Mucosa of descending colon (tissue), 3 donors: ENCODE results near the gene AGPAT2. TPM values are rescaled to one million over a fixed set of nuclear protein-coding genes. Genes with fewer than 3 reads are reported as not detected.

Experiments
- ATAC-seq: fragments of 200-7000 bp; cut with Tn5 transposase; one replicate; pipeline ENCODE4 v1.9.1; 2020; ENCODE audit warnings: mild to moderate bottlenecking, moderate library complexity
- DNase-seq, 3 donors: peaks; one replicate each; pipeline ENCODE4 v3.0.0-alpha.2; 2020
- H3K36me3 ChIP-seq: fragments of 200-600 bp; one replicate; pipeline ENCODE4 v1.8.0; 2021; ENCODE audit warnings: low read depth, mild to moderate bottlenecking
- H3K4me1 ChIP-seq: fragments of 200-600 bp; one replicate; pipeline ENCODE4 v1.8.0; 2021; ENCODE audit warnings: low read depth, mild to moderate bottlenecking
- H3K4me3 ChIP-seq: fragments of 200-600 bp; one replicate; pipeline ENCODE4 v1.8.0; 2021; ENCODE audit warnings: mild to moderate bottlenecking
- H3K9me3 ChIP-seq: fragments of 200-600 bp; one replicate; pipeline ENCODE4 v1.8.0; 2021; ENCODE audit warnings: mild to moderate bottlenecking
- intact Hi-C, 2 donors: fragments of 100-400 bp; cut with DNase I in 1 of 2; cut with micrococcal nuclease in 1 of 2; formaldehyde crosslinking; loops; one replicate each; pipeline versions ENCODE4 v1.11.0 to v1.11.1; 2022; cut with DNase I, micrococcal nuclease
- microRNA-seq: library from miRNA; unstranded; fragments of <30 nt; microRNA quantifications from one replicate; pipeline ENCODE4, GENCODE V29; 2019
- total RNA-seq, 3 donors: library from RNA; stranded (reverse); fragmentation: NEBNext Ultra II Directional in 2 of 3; extraction: Animal tissue kit (Norgen Biotek cat#: 25700) in 2 of 3; gene quantifications; one replicate each; pipeline versions ENCODE4 v1.2.1 to v1.2.4, GENCODE V29; 2021 to 2023
- TF ChIP-seq, protein P1 (sequence below): fragments of 200-600 bp; IDR thresholded peaks from one replicate; pipeline ENCODE4 v1.8.0; 2022; ENCODE audit warnings: antibody characterized with exemption, mild to moderate bottlenecking
- donor health status: DM: no; HTN: no; CAD: no; lungs with moderate emphysema.
- donor health status: DM: no; HTN: no; CAD: no.
- donor health status: DM: no; HTN: yes; CAD: no.

The AGPAT2 gene
- total RNA-seq, 3 donors from 2014 or later, result 113 to 296 (median 152) TPM

DNA sequence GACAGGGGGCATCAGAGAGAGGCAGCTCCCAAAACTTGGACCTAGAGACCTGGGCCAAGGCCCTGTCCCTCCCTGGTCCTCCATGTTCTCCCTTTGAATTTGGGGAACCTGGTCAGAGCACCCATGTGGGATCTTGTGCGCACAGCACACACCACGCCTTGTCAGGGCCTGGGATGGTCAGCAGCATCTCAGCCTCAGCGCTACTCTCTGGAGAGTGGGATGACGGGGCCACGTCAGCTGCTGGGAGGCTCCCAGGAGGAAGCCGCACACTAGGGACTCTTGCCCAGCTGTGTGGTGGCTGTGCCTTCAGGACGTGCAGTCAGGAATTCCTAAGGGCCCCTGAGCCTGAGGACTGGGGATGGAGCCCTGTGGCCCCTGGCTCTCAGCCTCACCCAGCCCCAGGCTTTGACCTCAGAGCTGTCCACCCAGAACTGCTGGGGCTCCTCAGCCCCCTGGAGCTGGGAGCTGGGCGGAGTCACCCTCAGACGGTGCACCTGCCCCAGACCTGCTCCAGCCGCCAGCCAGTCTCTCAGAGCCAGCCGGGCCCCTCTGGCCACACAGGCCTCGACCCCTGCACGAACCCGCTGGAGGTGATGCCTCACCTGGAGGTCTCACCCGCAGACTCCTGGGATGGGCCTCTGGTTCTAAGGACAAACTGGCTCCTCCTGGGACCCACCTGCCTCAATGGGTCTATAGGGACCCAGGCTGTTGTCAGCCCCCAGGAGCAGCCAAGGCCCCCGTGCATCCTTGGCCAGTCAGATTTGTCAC, 62.9 kb downstream of the AGPAT2 start:
- intact Hi-C loops, result loop anchor here in 1 of 2 donors (2.0 kb wide), 1 partner anchor 136 kb away; no protein-coding TSS in a partner anchor
- Histone ChIP-seq H3K36me3 (no peaks in the 10 kb centered on the region), H3K9me3 (no peaks in the 10 kb centered on the region), H3K4me3 (no peak overlapping the region), H3K4me1 (peaks cover 47% of the 10 kb centered on the region)
- ATAC-seq (no peak), DNase-seq (peak in 2 of 3 donors; percentile 44 to 57)
- TF ChIP-seq, protein P1, sequence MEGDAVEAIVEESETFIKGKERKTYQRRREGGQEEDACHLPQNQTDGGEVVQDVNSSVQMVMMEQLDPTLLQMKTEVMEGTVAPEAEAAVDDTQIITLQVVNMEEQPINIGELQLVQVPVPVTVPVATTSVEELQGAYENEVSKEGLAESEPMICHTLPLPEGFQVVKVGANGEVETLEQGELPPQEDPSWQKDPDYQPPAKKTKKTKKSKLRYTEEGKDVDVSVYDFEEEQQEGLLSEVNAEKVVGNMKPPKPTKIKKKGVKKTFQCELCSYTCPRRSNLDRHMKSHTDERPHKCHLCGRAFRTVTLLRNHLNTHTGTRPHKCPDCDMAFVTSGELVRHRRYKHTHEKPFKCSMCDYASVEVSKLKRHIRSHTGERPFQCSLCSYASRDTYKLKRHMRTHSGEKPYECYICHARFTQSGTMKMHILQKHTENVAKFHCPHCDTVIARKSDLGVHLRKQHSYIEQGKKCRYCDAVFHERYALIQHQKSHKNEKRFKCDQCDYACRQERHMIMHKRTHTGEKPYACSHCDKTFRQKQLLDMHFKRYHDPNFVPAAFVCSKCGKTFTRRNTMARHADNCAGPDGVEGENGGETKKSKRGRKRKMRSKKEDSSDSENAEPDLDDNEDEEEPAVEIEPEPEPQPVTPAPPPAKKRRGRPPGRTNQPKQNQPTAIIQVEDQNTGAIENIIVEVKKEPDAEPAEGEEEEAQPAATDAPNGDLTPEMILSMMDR, result no peak

DNA sequence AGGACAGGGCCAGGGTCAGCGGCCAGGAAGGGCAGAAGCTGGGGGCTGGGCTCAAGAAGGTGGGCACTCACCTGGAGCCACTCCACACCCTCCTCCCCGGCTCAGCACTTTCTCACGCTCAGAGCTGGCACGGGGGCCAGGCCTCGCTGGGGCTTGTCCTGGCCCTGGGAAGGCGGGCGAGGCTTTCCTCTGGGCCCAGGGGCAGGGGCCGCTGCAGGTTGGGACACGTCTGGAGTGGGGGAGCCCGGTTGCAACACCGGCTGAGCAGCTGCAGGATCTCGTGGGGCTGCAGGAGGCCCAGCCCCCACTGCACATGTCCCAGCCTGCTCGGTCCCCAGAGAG, 63.4 kb downstream of the AGPAT2 start:
- intact Hi-C loops, result loop anchor here in 1 of 2 donors (2.0 kb wide), 1 partner anchor 135 kb away; no protein-coding TSS in a partner anchor
- Histone ChIP-seq H3K4me3 (no peak overlapping the region), H3K9me3 (no peaks in the 10 kb centered on the region), H3K4me1 (peaks cover 46% of the 10 kb centered on the region), H3K36me3 (no peaks in the 10 kb centered on the region)
- TF ChIP-seq, protein P1, result no peak
- DNase-seq, result peak in 2 of 3 donors; percentile 40 to 54
- ATAC-seq, result no peak

Small RNA genes lying within 50 kb of the gene (microRNA-seq; reads per million reads assigned to microRNA genes)
- 81,666 reads per million, percentile 100 among the genes with 10 or more reads in this experiment for gene MIR126

Other genes with a start within 250 kb of the AGPAT2 start
- gene INPP5E, start 247.6 kb downstream of the AGPAT2 start, total RNA-seq, result 10 to 100 TPM in 1 of 3 donors, 1 to 10 TPM in 2; 9.5 to 14.4 (median 9.6) TPM
- gene SEC16A, start 204.4 kb downstream of the AGPAT2 start, total RNA-seq, result 10 to 100 TPM; 60.0 to 69.5 (median 69.3) TPM
- gene NOTCH1, start 141.4 kb downstream of the AGPAT2 start, total RNA-seq, result 100 to 1,000 TPM in 1 of 3 donors, 10 to 100 TPM in 2; 59.0 to 101 (median 72.6) TPM
- 10 to 100 TPM; 15.9 to 43.4 (median 18.9) TPM for gene EGFL7, start 24.5 kb downstream of the AGPAT2 start, total RNA-seq
- gene DIPK1B, start 25.1 kb upstream of the AGPAT2 start, total RNA-seq, result 1 to 10 TPM; 1.0 to 10.0 (median 2.9) TPM
- gene LCN10, start 55.5 kb upstream of the AGPAT2 start, total RNA-seq, result 1 to 10 TPM in 2 of 3 donors, under 1 TPM in 1; 0.12 to 5.1 (median 2.7) TPM
- gene LCN6, start 61.1 kb upstream of the AGPAT2 start, total RNA-seq, result 1 to 10 TPM; 1.0 to 8.5 (median 4.7) TPM
- not detected for gene LCN8, start 70.8 kb upstream of the AGPAT2 start, total RNA-seq
- 10 to 100 TPM in 1 of 3 donors, 1 to 10 TPM in 2; 1.6 to 17.2 (median 3.7) TPM for gene LCN15, start 77.1 kb upstream of the AGPAT2 start, total RNA-seq
- gene TMEM141, start 103.9 kb upstream of the AGPAT2 start, total RNA-seq, result 100 to 1,000 TPM; 110 to 373 (median 127) TPM
- 10 to 100 TPM in 1 of 3 donors, 1 to 10 TPM in 2; 4.0 to 38.0 (median 7.0) TPM for gene CCDC183, start 108.9 kb upstream of the AGPAT2 start, total RNA-seq
- gene RABL6, start 120.5 kb upstream of the AGPAT2 start, total RNA-seq, result 100 to 1,000 TPM in 2 of 3 donors, 10 to 100 TPM in 1; 92.1 to 142 (median 112) TPM
- 10 to 100 TPM in 2 of 3 donors, 1 to 10 TPM in 1; 7.4 to 21.6 (median 16.4) TPM for gene AJM1, start 155.0 kb upstream of the AGPAT2 start, total RNA-seq
- 100 to 1,000 TPM in 2 of 3 donors, 10 to 100 TPM in 1; 96.4 to 163 (median 102) TPM for gene PHPT1, start 162.0 kb upstream of the AGPAT2 start, total RNA-seq
- gene MAMDC4, start 164.9 kb upstream of the AGPAT2 start, total RNA-seq, result 10 to 100 TPM; 15.4 to 43.8 (median 18.5) TPM
- 100 to 1,000 TPM; 311 to 445 (median 397) TPM for gene EDF1, start 178.9 kb upstream of the AGPAT2 start, total RNA-seq
- gene TRAF2, start 199.1 kb upstream of the AGPAT2 start, total RNA-seq, result 10 to 100 TPM; 19.6 to 28.2 (median 21.1) TPM